ENCODE measurements around the gene CCDC33.

DNA sequence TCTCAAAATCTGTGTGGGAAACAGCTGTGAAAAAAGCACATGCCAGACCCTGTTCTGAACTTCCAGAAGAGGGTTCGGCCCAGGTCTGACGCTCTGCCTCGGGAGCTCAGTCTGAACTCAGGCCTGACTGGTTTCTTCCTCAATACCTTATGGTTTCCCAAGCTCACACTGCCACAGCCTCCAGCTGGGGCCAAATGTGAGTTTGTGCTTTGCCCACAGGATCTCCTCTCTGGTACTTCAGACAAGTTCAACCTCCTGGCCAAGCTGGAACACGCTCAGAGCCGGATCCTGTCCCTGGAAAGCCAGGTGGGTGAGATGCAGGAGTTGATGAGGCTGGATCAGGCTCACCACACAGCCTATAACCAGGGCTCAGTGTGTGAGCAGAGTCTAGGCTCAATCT, 97.5 kb downstream of the CCDC33 start:
- TF ChIP-seq POLR2A (IDR thresholded peaks at IDR 0.05) (no peak), CTCF (IDR thresholded peaks at IDR 0.05) (no peak)
